HEK293T (cell line): Measurements from ENCODE around the gene PDE4B.

Experiments used
- ARNT ChIP-seq: fragments of 450-650 bp; IDR thresholded peaks from 2 replicates; pipeline ENCODE4 v1.6.1; 2017; ENCODE audit warnings: mild to moderate bottlenecking
- BHLHE40 ChIP-seq: fragments of 450-650 bp; IDR thresholded peaks from 2 replicates; pipeline ENCODE4 v1.6.1; 2016; ENCODE audit warnings: mild to moderate bottlenecking, moderate library complexity, borderline replicate concordance
- CTBP1 ChIP-seq: fragments of 450-650 bp; IDR thresholded peaks from 2 replicates; pipeline ENCODE4 v1.6.1; 2016; ENCODE audit warnings: borderline replicate concordance
- ELF4 ChIP-seq: fragments of 450-650 bp; IDR thresholded peaks from 2 replicates; pipeline ENCODE4 v1.6.1; 2017; ENCODE audit warnings: antibody characterized with exemption
- FOXA1 ChIP-seq: fragments of 450-650 bp; IDR thresholded peaks from 2 replicates; pipeline ENCODE4 v1.6.1; 2016; ENCODE audit warnings: mild to moderate bottlenecking
- FOXK2 ChIP-seq: fragments of 450-650 bp; IDR thresholded peaks from 2 replicates; pipeline ENCODE4 v1.6.1; 2016; ENCODE audit warnings: mild to moderate bottlenecking
- FOXM1 ChIP-seq: fragments of 450-650 bp; IDR thresholded peaks from 2 replicates; pipeline ENCODE4 v1.6.1; 2017; ENCODE audit warnings: mild to moderate bottlenecking, borderline replicate concordance
- HDGF ChIP-seq: fragments of 450-650 bp; IDR thresholded peaks from 2 replicates; pipeline ENCODE4 v1.6.1; 2017; ENCODE audit warnings: antibody characterized with exemption, borderline replicate concordance
- LEF1 ChIP-seq: fragments of 450-650 bp; IDR thresholded peaks from 2 replicates; pipeline ENCODE4 v1.6.1; 2017; ENCODE audit warnings: mild to moderate bottlenecking, borderline replicate concordance
- PKNOX1 ChIP-seq: fragments of 450-650 bp; IDR thresholded peaks from 2 replicates; pipeline ENCODE4 v1.6.1; 2016
- SP1 ChIP-seq: fragments of 450-650 bp; IDR thresholded peaks from 2 replicates; pipeline ENCODE4 v1.6.1; 2017
- SUZ12 ChIP-seq: fragments of 450-650 bp; IDR thresholded peaks from 2 replicates; pipeline ENCODE4 v1.6.1; 2016; ENCODE audit warnings: mild to moderate bottlenecking
- TARDBP ChIP-seq: fragments of 450-650 bp; IDR thresholded peaks from 2 replicates; pipeline ENCODE4 v1.6.1; 2016

GRCh38 chr1:66025188-66025587 lies 232.5 kb downstream of the PDE4B start:
- TF ChIP-seq SP1 = no peak
- TF ChIP-seq SUZ12 = no peak
- no peak for TF ChIP-seq HDGF
- no peak for TF ChIP-seq BHLHE40
- TF ChIP-seq FOXM1 = no peak
- no peak for TF ChIP-seq FOXA1
- no peak for TF ChIP-seq LEF1
- no peak for TF ChIP-seq FOXK2
- no peak for TF ChIP-seq PKNOX1
- TF ChIP-seq ELF4 = no peak
- no peak for TF ChIP-seq TARDBP
- TF ChIP-seq ARNT = no peak
- no peak for TF ChIP-seq CTBP1
